Body of pancreas (tissue), 4 donors: ENCODE data around the gene UBE2E2.

Experiments
- CTCF ChIP-seq, 7 experiments: fragments of 450-650 bp in 4 of 7; fragments of 200-600 bp in 3 of 7; sonication (generic) in 3 of 7; IDR thresholded peaks; one replicate each; pipeline ENCODE4 v1.5.1; 2016 to 2019; ENCODE audit warnings: antibody characterized with exemption in 7 of 7
- POLR2A ChIP-seq, 3 donors: fragments of 450-650 bp; IDR thresholded peaks; one replicate each; pipeline ENCODE4 v1.6.1; 2016; ENCODE audit warnings: antibody characterized with exemption in 3 of 3, mild to moderate bottlenecking in 2 of 3

DNA sequence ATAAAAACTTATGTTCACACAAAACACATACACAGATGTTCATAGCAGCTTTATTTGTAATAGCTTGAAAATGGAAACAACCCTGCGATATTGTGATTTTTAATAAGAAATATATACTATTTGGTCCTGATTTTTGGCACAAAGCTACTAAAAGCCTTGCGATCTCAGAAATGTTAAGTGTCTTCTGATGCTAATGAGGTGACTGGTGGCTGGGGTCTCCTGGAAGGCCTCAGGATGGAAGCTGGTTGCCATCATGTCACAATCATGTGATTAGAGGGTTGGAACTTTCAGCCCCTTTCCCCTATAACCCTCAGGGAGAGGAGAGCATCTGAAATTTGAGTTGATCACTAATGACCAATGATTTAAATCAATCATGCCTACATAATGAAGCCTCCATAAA, 324.2 kb downstream of the UBE2E2 start:
- TF ChIP-seq CTCF (IDR thresholded peaks at IDR 0.05) (no peak), POLR2A (IDR thresholded peaks at IDR 0.05) (no peak)
